ENCODE results near the gene PLTP. TPM values are rescaled to one million over a fixed set of nuclear protein-coding genes. Genes with fewer than 3 reads are reported as not detected.

PLTP gene
- total RNA-seq, 1 experiment from 2014 or later: 17.7 TPM

DNA sequence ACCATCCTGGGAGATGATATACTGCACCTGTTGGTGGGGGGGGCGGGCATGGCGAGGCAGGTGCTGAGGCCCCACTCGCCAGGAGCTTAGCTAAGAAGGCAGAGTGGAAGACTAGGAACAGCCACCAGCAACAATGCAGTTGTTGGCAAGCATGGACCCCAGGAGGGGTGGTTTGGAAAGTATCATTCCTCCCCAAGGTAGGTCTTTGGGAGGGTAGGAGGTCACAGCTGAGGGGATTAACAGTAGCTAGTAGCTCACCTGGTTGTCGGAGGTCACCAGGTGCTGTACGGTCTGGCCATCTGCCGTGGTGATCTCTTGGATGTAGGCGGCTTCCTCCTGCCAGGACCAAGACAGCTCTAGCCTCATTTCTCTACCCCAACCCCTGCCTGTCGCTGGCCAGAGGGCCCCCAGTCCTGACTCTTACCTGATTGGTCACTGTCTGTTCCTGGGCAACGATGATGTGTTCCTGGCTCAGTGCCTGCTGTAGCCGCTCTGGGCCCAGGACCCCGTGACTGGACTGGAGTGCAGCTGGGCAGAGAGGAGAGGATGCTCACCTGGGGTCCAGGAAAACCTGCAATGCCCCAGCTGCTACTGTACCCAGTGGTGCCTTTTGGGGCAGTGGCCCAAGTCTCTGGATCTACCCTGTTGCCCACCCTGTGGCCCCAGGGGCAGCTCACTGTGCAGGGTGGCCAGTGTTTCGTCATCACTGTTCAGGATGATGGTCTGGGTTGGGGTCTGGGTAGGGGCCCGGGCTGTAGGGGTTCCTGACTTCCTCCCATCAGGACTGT, 37.8 kb upstream of the PLTP start:
- no peak overlapping the region for H3K27ac ChIP-seq (ENCODE audit: low read length)
- H3K4me3 ChIP-seq (ENCODE audit: low read depth in 2 of 2, low read length in 2 of 2): no peak overlapping the region
- ATAC-seq (no peak), DNase-seq (ENCODE audit: low read depth, low spot score) (no peak)
- intact Hi-C loops (cut with micrococcal nuclease; ENCODE audit: unreplicated experiment): no loop called here
- H3K27me3 ChIP-seq (ENCODE audit: control insufficient read depth, insufficient read depth, low read length): no peaks in the 10 kb centered on the region
- in situ Hi-C loops (cut with HindIII; ENCODE audit: low pct_unique_long_range_greater_than_20kb, low sequenced_read_pairs): no loop called here
- peak; percentile 18; the same call in 1 of the 2 replicates for TF ChIP-seq POLR2AphosphoS5 (IDR thresholded peaks at IDR 0.05; ENCODE audit: low read depth, low read length)
- TF ChIP-seq, protein P1, sequence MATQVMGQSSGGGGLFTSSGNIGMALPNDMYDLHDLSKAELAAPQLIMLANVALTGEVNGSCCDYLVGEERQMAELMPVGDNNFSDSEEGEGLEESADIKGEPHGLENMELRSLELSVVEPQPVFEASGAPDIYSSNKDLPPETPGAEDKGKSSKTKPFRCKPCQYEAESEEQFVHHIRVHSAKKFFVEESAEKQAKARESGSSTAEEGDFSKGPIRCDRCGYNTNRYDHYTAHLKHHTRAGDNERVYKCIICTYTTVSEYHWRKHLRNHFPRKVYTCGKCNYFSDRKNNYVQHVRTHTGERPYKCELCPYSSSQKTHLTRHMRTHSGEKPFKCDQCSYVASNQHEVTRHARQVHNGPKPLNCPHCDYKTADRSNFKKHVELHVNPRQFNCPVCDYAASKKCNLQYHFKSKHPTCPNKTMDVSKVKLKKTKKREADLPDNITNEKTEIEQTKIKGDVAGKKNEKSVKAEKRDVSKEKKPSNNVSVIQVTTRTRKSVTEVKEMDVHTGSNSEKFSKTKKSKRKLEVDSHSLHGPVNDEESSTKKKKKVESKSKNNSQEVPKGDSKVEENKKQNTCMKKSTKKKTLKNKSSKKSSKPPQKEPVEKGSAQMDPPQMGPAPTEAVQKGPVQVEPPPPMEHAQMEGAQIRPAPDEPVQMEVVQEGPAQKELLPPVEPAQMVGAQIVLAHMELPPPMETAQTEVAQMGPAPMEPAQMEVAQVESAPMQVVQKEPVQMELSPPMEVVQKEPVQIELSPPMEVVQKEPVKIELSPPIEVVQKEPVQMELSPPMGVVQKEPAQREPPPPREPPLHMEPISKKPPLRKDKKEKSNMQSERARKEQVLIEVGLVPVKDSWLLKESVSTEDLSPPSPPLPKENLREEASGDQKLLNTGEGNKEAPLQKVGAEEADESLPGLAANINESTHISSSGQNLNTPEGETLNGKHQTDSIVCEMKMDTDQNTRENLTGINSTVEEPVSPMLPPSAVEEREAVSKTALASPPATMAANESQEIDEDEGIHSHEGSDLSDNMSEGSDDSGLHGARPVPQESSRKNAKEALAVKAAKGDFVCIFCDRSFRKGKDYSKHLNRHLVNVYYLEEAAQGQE (IDR thresholded peaks at IDR 0.05; ENCODE audit: insufficient read depth in 1 of 2, low read depth in 2 of 2, low read length in 1 of 2): no peak
- no peaks in the 10 kb centered on the region for H3K4me1 ChIP-seq (ENCODE audit: control insufficient read depth, insufficient read depth, low read length)
- BruUV-seq (replicated peaks): no TSS peak
- ChIA-PET POLR2A (interaction anchor here (0.7 kb wide), 1 partner anchor 15 kb away, joined by 3 read pairs; the partner anchor contains the start of gene PCIF1), CTCF (no interaction called here)
- no peaks in the 10 kb centered on the region for H3K9me3 ChIP-seq (ENCODE audit: control insufficient read depth, insufficient read depth, low read depth, low read length)
- peaks cover 5% of the 10 kb centered on the region for H3K36me3 ChIP-seq (ENCODE audit: control insufficient read depth, insufficient read depth, low read length)

DNA sequence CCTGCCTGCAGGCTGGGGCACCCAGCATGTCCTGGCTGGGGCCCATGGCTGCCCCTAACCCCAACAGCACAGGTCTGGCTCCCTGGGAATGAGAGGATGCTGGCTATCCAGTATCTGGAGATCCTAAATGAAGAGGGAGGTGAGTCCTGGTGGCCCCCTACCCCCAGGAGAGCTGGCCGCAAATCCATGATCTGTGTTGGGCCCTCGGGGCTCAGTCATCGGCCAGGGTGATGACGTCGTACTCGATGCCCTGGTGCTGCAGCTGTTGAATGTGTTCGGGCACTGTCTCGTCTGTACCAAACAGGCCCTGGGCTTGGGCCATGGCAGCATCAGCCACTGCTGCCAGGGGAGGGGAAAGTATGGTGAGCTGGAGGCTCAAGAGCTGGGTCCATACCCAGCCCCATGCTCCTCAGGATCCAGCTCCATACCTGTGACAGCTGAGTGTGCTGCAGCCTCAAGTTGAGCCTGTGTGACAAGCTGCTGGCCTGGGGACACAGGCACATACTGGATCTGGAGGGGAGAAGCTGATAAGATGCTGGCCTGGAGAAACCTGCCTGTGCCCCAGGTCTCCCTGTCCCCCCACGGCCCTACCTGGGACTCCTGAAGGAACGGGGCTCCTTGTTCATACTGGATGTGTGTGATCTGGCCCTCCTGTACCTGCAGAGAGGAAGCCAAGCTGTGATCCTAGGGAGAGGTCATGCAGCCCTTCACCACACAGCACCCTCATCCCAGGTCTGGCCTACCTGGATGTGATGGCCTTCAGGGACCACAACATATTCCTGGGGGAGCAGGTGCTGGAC, 37.0 kb upstream of the PLTP start:
- ChIA-PET POLR2A (no interaction called here), CTCF (no interaction called here)
- H3K27me3 ChIP-seq (ENCODE audit: control insufficient read depth, insufficient read depth, low read length): no peaks in the 10 kb centered on the region
- intact Hi-C loops (cut with micrococcal nuclease; ENCODE audit: unreplicated experiment): no loop called here
- no peaks in the 10 kb centered on the region for H3K9me3 ChIP-seq (ENCODE audit: control insufficient read depth, insufficient read depth, low read depth, low read length)
- no peak for DNase-seq (ENCODE audit: low read depth, low spot score)
- no peaks in the 10 kb centered on the region for H3K4me1 ChIP-seq (ENCODE audit: control insufficient read depth, insufficient read depth, low read length)
- no peak overlapping the region for H3K27ac ChIP-seq (ENCODE audit: low read length)
- H3K36me3 ChIP-seq (ENCODE audit: control insufficient read depth, insufficient read depth, low read length): peaks cover 5% of the 10 kb centered on the region
- no peak overlapping the region for H3K4me3 ChIP-seq (ENCODE audit: low read depth in 2 of 2, low read length in 2 of 2)
- in situ Hi-C loops (cut with HindIII; ENCODE audit: low pct_unique_long_range_greater_than_20kb, low sequenced_read_pairs): no loop called here
- no TSS peak for BruUV-seq (replicated peaks)
- peak; percentile 7; the same call in 1 of the 2 replicates for ATAC-seq
- peak; percentile 34; the same call in 1 of the 2 replicates for TF ChIP-seq POLR2AphosphoS5 (IDR thresholded peaks at IDR 0.05; ENCODE audit: low read depth, low read length)
- TF ChIP-seq, protein P1 (IDR thresholded peaks at IDR 0.05; ENCODE audit: insufficient read depth in 1 of 2, low read depth in 2 of 2, low read length in 1 of 2): no peak

Measured in Panc1 (cell line).